Stimulated activated CD4-positive, alpha-beta T cell treated with anti-CD3 and anti-CD28 coated beads, Interleukin-15, amount 100 ng/mL, for 1 hour (primary cell): ENCODE measurements around the gene LAMB3.

ENCODE experiments used
- DNase-seq, 2 donors: peaks; one replicate each; pipeline ENCODE4 v3.0.0-alpha.2; 2020; ENCODE audit warnings: low read depth in 1 of 2, low spot score in 1 of 2

LAMB3 gene

DNA sequence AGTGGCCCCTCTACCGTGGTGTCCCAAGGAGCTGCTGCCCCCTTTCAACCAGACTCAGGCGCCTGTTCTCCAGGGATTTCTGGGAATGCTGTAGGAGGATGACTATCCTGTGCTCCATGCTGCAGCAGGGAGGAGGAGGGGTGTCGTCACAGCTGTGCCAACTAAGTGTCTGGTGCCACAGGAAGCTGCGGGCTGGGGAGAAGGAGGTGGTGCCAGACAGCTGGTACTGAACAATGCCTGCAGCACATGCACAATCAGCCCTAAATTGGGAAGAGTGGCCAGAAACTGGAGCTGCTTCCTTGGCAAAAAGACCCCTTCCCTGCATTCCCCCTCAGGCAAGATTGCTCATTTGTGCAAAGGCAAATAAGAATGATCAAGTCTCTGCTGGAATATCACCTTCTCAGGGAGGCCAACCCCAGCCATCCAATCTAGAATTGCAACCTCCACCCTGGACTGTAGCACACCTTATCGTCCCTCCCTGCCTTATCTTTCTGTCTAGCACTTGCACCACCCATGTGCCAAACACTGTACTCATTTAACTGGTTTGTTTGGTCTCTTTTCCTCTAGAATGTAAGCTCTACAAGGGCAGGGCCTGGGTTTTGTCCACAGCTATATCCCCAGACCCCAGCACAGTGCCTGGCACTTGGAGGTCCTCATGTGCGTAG, 33.3 kb downstream of the LAMB3 start:
- DNase-seq = no peak

GRCh38 chr1:209618291-209618690, 33.9 kb downstream of the LAMB3 start:
- DNase-seq = no peak

DNA sequence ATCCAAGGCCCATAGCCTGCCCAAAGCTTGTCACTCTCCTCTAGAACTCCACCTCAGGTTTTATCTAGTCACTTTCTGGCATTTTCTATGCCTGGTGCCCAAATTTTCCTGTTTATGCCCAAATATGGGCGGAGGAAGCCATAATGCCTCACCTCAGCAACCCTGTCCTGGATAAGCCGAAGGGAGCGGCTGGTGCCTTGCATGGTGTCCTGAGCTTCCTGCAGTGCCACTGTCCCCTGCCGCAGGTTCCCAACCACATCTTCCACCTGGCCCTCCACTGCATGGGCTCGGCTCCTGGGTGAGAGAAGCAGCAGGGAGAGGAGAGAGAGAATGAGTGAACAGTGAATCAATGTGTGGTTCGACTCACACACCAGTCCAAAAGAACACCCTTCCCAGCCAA, 34.5 kb downstream of the LAMB3 start:
- no peak for DNase-seq

DNA sequence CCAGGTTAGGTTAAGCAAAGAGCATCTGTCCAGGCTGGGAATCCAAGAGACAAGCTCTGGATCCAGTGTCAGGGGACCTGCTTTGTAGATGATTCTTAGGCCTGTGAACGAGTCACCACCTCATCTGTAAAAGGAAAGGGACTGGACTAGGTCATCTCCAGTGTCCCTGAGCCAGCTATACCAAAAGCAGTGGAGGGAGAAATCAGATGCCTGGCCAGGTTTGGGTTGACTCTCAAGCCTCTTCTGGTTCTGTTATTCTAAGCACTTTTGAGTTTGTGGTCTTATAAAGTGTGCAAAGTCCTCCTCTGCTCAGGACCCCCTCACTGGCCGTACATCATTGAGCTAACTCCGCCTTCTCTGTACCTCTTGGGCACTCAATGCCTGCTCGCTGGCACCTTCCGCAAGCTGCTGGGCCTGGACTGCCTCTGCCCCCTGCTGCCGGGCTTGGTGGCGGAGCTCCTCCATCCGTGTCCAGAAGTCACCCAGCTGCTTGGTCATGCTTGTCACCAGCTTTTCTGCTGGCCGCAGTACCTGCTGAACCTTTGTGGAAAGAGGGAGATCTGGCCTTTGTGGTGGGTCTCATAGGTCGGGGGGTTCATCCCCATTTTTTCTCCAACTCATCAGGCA, 35.1 kb downstream of the LAMB3 start:
- no peak for DNase-seq

DNA sequence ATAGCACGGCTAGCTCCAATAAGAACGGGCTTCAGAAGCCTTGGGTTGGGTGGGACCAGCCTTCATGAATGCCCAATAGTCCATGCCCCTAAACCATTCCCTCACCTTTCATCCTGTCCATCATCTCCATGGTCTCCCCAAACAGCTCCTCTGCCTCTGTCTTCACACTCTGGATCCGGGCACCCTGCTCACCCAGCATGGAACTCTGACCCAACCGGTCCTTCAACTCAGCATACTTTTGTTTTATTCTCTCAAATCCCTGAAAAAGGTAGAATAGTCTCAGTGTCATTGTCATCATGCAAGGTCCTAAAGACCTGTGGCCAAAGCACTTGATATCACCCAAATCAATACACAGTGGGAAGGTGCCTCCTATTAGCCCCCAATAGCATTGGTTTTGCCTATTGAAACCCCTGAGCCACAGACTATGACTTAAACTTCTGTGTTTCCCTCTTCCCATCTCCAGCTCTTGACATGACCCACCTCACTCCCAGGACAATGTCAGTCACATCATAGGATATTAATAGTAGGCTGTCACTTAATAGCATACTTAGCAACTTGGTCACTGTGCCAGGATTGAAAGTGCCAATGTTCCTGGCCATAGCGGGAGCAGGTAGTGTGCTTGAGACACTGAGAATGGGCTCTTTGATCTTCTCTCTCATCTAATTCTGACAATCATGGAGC, 35.7 kb downstream of the LAMB3 start:
- DNase-seq = no peak

DNA sequence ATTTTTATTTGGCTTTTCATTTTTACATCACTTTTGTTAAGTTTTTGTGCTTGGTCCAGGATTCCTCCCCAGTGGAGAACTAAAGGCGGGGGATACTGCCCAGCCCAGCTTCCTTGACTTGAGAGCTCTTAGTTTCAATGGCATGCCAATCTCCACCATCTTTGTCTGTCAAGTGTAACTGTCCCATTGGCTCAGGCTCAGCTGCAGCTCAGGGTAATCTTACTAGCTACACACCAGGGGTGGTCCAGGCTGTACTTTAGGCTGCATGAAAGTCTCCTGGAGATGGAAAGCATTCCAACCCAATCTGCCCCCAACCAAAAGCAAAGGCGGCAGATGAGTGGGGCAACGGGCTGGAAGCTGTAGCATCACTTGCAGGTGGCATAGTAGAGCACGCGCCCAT, 37.3 kb downstream of the LAMB3 start:
- no peak for DNase-seq

- no peak for DNase-seq
These were observed 38.1 kb downstream of the LAMB3 start for GRCh38 chr1:209614151-209614420.

DNA sequence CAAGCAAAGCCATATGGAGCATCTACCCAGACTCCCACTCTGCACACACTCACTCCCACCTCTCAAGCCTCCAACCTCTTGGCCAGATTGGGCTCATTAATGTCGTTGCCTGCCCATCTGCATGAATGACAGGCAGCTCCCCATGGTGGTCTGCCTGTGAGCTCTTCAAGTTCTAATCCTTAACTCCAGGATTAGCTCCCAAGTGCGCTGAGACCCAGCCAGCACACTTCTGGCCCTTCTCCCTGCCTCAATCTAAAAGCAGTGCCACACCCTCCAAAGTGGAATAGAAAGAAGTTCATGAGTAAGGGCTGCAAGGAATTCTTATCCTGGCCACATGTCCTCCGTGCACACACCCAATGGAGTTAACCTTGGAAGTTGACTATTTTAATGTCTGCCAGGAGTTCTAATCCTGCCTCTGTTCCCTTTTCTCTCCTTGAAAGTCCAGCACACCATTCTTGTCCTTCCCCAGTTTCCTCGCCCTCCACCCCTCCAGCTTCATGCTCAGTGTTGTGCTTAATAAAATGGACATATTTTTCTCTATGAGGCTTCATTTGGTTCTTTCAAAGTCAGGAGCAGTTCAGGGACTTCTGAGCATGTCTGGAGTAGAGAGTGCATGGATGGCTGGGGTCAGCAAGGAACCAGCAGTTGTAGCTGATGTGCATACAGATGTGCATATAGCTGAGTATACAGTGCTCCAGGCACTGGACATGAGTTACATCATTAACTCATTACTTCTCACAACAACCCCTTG, 38.6 kb downstream of the LAMB3 start:
- no peak for DNase-seq

- no peak for DNase-seq
These were observed 39.4 kb downstream of the LAMB3 start for GRCh38 chr1:209612646-209613399.

- DNase-seq = no peak
These were observed 40.3 kb downstream of the LAMB3 start for GRCh38 chr1:209611771-209612570.

DNA sequence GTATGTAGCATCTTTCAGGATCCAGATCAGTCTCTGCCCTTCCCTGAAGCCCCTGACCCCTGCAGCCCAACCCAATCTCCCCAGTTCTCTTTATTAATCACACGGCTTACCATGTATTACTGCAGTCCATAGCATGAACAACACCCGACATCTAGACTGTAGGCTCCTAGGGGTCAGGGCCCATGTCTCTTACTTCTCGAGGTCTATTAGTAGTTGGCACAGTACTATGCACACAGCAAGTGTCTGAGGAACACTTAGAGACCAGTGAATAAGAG, 41.7 kb downstream of the LAMB3 start:
- DNase-seq = no peak

DNA sequence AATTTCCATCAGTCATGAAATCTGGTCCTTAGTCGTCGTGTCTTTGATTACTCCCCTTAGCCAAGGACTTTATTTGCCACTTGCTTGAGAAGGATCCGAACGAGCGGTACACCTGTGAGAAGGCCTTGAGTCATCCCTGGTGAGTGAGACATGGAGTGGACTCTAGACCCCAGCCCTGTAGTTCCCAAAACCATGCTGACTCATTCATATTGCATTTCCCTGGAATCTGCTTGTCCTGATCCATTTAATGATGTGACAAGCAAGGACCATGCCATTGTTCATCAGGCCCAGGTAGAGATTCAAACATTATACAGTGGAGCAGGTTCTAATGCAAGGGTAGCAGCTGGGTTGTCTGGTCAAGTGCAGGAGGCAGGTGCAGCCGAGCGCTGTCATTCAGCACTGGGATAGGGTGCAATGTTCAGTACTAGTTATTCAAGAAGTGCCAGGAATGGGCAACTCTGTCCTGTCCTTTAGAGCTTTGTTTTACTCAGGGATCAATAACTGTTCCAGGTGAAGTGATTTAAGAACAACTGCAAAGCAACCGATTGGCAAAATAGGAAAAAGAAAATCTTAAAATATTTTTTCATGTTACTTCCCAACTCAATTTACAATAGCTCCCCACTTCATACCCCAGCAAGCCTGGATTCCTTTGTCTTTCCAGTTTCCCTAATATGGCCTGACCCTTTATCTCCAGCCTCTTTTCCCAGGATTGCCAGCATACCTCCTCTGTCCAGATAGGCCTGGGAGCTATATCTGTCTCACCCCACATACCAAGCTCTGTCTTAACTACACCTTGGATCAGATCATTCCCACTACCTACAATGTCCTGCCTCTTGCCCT, 42.2 kb downstream of the LAMB3 start:
- DNase-seq = no peak

DNA sequence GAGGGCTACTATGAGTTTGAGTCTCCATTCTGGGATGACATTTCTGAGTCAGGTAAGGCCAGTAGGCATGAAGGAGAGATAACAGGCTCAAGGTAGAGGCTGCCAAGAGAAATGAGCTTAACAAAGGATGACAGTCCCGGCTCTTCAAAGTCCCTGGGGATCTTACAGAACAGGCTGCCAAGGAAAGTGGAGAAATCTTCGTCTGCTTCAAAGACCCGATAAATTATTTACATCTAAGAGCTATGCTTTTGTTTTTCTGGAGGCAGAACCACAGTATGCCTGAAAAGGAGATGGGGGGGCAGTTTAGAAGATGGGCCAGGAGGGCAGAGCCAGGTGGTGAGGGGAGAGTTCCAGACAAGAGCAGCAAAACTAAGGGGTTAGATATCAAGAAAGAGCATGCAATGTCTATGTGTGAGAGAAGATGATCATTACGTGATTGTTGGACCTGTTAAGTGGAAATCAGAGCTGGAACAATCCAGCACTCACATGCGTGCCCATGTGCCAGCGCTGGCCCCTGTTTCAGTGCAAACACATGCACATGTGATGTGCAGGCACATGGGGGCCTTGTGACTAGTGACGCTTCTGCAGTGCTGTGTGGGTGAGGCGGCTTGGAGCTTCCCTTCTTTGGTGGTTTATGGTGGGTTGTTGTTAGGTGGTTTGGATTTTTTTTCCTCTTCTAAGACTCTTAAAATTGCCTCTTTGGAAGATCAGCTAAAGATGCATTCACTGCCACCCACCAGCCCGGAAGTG, 43.0 kb downstream of the LAMB3 start:
- no peak for DNase-seq

GRCh38 chr1:209607795-209608178, 44.4 kb downstream of the LAMB3 start:
- DNase-seq = no peak

DNA sequence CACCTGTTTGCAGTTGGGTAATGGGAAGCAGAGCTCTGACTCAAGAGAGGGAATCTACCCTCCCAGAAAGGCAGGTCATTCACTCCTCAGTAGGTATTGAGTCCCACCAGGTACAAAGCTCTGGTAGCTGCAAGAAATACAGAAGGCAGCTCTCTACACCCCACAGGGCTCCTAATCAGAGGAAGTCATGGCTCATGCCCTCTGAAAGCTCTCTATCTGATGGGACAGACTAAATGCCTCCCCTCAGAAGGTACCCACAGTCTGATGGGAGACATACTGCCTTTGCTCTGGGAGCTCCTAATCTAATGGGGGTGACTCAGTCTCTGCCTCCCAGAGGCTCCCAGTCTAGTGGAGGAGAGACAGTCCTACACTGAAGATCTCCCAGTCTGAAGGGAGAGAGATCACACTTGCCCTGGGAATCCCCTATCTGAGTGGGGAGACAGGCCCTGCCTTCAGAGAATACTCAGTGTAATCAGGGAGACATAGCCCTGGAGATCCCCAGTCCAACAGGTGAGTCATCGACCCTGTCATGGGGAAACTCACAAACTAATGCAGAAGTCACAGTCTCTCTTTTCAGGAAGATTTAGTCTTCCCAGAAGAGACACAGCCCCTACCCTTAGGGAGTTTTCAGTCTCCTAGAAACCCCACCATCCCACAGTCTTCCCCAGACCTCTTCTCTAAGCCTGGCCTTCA, 45.0 kb downstream of the LAMB3 start:
- DNase-seq = no peak

GRCh38 chr1:209603877-209604276, 48.3 kb downstream of the LAMB3 start:
- no peak for DNase-seq

DNA sequence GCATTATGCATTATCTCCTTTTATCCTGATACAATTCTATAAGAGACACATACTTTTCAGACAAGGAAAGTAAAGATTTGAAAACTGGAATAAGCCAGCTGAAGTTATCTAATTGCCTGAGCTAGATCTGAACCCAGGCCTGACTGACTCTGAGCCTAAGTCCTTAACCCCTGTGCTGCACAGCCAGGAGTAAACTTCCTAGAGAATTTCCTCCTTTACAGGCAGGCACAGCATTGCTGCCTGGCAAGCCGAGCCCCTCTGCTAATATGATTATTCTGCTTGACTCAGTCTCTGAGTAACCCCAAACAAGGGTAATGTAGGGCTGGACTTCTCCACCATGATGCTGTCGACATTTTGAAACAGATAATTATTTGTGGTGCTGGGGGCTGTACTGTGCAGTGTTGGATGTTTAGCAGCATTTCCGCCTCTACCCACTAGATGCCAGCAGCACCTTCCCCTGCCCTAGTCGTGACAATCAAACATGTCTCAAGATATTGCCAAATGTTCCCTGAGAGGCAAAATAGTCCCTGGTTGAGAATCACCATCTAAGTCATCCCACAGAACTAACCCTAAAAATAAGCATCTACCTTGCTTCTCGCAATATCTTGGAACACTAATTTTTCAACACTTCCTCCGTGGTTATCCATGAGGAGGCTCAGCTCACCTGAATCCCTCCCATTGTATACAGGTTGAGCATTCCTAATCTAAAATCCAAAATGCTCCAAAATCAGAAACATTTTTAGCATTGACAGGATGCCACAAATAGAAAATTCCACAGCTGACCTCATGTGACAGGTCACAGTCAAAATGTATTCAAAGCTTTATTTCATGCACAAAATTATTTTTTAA, 50.2 kb downstream of the LAMB3 start:
- DNase-seq = no peak

GRCh38 chr1:209600541-209600940, 51.7 kb downstream of the LAMB3 start:
- DNase-seq = no peak
